Bronchus fibroblast of lung (primary cell): ENCODE data around the gene PM20D2. TPM values are rescaled to one million over a fixed set of nuclear protein-coding genes. Genes with fewer than 3 reads are reported as not detected.

Experiments used
- total RNA-seq: library from RNA; depleted of rRNA; stranded (reverse); fragments of >200 nt; gene quantifications from 2 replicates; pipeline ENCODE4 v1.2.3, GENCODE V29; 2015

Gene PM20D2, protein sequence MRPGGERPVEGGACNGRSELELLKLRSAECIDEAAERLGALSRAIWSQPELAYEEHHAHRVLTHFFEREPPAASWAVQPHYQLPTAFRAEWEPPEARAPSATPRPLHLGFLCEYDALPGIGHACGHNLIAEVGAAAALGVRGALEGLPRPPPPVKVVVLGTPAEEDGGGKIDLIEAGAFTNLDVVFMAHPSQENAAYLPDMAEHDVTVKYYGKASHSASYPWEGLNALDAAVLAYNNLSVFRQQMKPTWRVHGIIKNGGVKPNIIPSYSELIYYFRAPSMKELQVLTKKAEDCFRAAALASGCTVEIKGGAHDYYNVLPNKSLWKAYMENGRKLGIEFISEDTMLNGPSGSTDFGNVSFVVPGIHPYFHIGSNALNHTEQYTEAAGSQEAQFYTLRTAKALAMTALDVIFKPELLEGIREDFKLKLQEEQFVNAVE
- total RNA-seq: 12.0 and 17.0 TPM in 2 replicates

DNA sequence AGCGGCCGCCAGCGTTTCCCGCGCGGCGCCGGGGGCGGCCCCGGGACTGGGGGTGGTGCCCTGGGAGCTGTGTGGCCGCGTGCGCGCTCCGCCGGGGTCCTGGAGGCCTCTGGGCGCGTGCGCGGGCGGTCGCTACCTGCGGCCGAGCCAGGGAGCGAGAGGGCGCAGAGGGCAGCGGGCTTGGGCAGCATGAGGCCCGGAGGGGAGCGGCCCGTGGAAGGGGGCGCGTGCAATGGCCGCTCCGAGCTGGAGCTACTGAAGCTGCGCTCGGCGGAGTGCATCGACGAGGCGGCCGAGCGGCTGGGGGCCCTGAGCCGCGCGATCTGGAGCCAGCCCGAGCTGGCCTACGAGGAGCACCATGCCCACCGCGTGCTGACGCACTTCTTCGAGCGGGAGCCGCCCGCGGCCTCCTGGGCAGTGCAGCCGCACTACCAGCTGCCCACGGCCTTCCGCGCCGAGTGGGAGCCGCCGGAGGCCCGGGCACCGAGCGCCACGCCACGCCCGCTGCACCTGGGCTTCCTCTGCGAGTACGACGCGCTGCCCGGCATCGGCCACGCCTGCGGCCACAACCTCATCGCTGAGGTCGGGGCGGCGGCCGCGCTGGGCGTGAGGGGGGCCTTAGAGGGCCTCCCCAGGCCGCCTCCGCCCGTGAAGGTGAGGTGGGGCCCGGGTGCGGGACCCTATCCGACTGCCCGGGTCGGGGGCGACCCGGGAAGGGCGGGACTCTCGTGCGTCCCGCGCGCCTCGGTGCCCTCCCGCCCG lies at the start of gene PM20D2:
TSS of gene PM20D2 (plus strand) at position 100 of the 762 bp plus-strand sequence. CDS start at position 190, 90 bp downstream.

DNA sequence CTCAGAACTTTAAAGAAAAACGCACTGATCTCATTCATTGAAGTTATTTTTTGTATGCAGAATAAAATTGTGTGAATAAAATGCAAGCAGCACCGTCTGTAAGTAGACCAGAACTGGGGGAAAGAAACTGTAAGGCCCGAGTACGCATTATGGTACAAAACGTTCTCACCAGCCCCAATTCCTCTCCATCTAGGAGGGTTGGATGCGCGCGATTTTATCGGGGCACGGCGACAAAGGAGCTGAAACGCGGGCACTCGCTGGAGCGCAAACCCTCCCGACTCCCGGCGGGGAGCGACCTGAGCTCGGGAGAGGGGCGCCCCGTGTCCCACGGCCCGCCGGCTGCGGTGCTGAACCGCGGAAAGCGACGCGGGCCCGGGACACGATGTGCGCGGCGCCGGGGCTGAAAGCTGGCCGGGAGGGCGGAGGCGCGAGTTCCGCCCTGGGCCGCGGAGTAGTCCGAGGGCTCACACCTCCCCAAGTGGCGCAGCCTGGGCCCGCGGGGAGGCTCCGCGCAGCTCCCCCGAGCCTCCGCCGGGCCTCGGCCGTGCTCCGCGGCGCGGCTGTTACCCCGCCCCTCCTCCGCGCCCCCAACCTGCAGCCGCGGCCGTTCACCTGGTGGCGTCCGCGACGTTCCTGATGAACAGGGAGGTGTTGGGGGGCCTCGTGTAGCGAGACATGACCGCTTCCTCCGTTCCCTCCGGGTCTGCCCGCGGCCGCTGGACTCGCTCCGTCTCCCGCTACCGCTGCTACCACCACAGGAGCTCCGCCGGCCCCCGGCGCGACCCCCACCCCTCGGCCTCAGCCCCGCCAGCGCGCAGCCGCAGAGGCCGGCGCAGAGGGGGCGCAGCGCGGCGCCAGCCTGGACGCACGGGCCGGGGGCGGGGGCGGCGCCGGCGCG lies 28.4 kb upstream of the PM20D2 start, which contains the start of gene SRSF12:
TSS of gene SRSF12 (minus strand) at position 861 of the 898 bp plus-strand sequence. CDS start at position 677, 184 bp downstream.

Other genes with a start within 250 kb of the PM20D2 start
- 12.9 and 16.1 TPM in 2 replicates for gene RNGTT, start 182.4 kb upstream of the PM20D2 start, total RNA-seq
- gene PNRC1, start 65.3 kb upstream of the PM20D2 start, total RNA-seq: 32.1 and 42.7 TPM in 2 replicates
- gene SRSF12, start 28.0 kb upstream of the PM20D2 start, total RNA-seq: 0.34 and 0.45 TPM in 2 replicates
- gene GABRR1, start 71.3 kb downstream of the PM20D2 start, total RNA-seq: not detected in 2 replicates
- 0.34 TPM in 1 of 2 replicates, not detected in the other for gene GABRR2, start 169.2 kb downstream of the PM20D2 start, total RNA-seq
- gene UBE2J1, start 206.7 kb downstream of the PM20D2 start, total RNA-seq: 26.5 and 29.3 TPM in 2 replicates